ENCODE measurements around the gene ZNF674. TPM values are rescaled to one million over a fixed set of nuclear protein-coding genes. Genes with fewer than 3 reads are reported as not detected.

ZNF674 gene
- total and polyA plus RNA-seq, 5 experiments from 2014 or later, result 0.36 to 6.0 (median 2.6) TPM; not detected in 1

DNA sequence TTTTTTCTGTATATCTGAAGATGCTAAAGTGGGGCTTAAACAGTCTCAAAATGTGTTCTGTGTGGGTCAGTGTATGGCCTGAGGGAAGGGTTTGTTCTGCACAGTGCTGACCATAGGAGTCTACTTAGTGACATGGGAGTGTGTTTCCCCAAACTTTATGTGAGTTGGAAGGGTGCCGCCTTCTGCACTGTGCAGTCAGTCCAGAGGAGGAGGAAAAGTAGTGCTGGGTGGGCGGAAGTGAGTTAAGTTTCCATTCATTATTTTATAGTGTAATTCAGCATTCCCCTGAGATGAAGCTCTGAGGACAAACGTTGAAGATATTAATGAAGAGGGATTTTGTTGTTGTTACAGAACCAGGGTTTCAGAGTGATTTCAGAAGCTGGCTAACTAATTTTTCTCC lies 31.2 kb upstream of the ZNF674 start:
- POLR2A ChIA-PET, result interaction anchor here (0.8 kb wide), 1 partner anchor 11 kb away, joined by 8 read pairs; no protein-coding TSS in a partner anchor
- peaks cover 0 to 4% (median 0%) of the 10 kb centered on the region in 3 donors for H3K36me3 Mint-ChIP-seq
- peaks cover 0 to 2% (median 0%) of the 10 kb centered on the region in 9 donors for H3K9me3 Mint-ChIP-seq
- H3K4me1 Mint-ChIP-seq, result peaks cover 2 to 44% (median 27%) of the 10 kb centered on the region in 4 donors
- H3K27me3 Mint-ChIP-seq, result peaks cover 0 to 17% (median 4%) of the 10 kb centered on the region in 5 donors
- DNase-seq (no peak), ATAC-seq (no peak)
- peak overlapping the region in 3 of 10 donors; percentile 7 to 19 (median 8) for H3K27ac Mint-ChIP-seq
- H3K4me3 Mint-ChIP-seq, result peak overlapping the region in 5 of 10 donors; percentile 22 to 81 (median 65)

DNA sequence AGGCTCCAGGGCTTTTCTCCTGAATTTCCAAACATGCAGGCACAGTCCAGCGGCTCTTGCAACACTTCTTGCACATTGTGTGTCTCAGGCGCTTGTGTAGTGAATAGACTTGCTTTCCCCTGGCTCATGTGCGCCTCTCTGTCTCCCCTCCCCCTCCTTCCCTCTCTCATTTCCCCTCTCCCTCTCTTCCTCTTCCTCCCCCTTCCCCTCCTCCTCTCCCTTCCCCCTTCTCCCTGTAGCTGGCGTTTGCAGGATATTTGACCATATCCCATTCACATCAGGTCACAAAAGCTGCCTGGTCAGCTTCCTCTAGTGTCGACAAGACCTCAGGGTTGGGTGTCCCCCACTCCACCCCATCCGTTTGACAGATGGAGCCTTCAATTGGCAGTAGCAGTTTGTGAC lies 30.8 kb upstream of the ZNF674 start:
- DNase-seq, result no peak
- no peak for ATAC-seq
- H3K27ac Mint-ChIP-seq, result peak overlapping the region in 2 of 10 donors; percentile 8 to 19
- POLR2A ChIA-PET, result interaction anchor here (0.8 kb wide), 1 partner anchor 12 kb away, joined by 8 read pairs; no protein-coding TSS in a partner anchor
- H3K27me3 Mint-ChIP-seq, result peaks cover 0 to 17% (median 4%) of the 10 kb centered on the region in 5 donors
- H3K9me3 Mint-ChIP-seq, result peaks cover 0 to 2% (median 0%) of the 10 kb centered on the region in 9 donors
- H3K36me3 Mint-ChIP-seq, result peaks cover 0 to 4% (median 0%) of the 10 kb centered on the region in 3 donors
- peaks cover 2 to 44% (median 27%) of the 10 kb centered on the region in 4 donors for H3K4me1 Mint-ChIP-seq
- peak overlapping the region in 8 of 10 donors; percentile 22 to 81 (median 62) for H3K4me3 Mint-ChIP-seq

DNA sequence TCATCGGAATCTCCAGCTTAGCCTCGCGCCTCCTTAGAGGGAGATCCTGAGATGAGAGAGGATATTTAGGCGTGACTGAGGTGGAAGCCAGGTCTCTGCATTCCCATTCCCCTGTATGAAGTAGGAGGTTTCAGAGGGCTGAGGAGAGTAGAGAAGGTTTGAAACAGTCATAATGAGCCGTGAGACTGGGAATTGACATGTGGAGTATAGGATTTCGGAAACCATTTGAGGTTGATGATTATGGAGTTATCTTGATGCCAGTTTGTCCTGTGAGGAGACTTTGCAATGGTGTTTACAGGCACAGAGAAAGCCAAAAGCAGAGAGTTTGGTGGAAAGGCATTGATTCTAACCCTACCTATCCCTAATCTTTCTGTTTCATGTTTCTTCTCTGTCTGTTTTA lies 30.4 kb upstream of the ZNF674 start:
- POLR2A ChIA-PET, result interaction anchor here (0.8 kb wide), 1 partner anchor 12 kb away, joined by 8 read pairs; no protein-coding TSS in a partner anchor
- Mint-ChIP-seq H3K27me3 (peaks cover 0 to 17% (median 4%) of the 10 kb centered on the region in 5 donors), H3K4me1 (peaks cover 2 to 43% (median 27%) of the 10 kb centered on the region in 4 donors)

DNA sequence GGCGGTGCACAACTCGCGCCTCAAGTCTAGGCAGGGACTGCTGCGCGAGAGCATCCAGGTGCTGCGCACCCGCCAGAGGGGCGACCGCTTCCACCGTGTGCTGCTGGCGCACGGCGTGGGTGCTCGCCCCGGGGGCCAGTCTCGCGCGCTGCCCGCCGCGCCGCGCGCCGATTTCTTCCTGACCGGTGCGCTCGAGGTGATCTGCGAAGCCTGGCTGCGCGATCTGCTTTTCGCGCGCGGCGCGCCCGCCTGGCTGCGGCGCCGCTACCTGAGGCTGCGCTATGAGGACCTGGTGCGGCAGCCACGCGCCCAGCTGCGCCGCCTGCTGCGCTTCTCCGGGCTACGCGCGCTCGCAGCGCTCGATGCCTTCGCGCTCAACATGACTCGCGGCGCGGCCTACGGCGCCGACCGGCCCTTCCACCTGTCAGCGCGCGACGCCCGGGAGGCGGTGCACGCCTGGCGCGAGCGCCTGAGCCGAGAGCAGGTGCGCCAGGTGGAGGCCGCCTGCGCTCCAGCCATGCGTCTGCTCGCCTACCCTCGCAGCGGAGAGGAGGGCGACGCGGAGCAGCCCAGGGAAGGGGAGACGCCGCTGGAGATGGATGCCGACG lies 29.7 kb upstream of the ZNF674 start:
- ATAC-seq (peak; percentile 29 to 44), DNase-seq (peak in 6 of 10 donors; percentile 3 to 24 (median 14))
- H3K36me3 Mint-ChIP-seq, result peaks cover 0 to 4% (median 0%) of the 10 kb centered on the region in 3 donors
- peaks cover 2 to 41% (median 27%) of the 10 kb centered on the region in 4 donors for H3K4me1 Mint-ChIP-seq
- peaks cover 0 to 2% (median 0%) of the 10 kb centered on the region in 9 donors for H3K9me3 Mint-ChIP-seq
- POLR2A ChIA-PET, result no interaction called here
- peaks cover 0 to 17% (median 4%) of the 10 kb centered on the region in 5 donors for H3K27me3 Mint-ChIP-seq
- H3K27ac Mint-ChIP-seq, result no peak overlapping the region
- peak overlapping the region in 9 of 10 donors; percentile 45 to 83 (median 73) for H3K4me3 Mint-ChIP-seq

More for the DNA sequence above, 30.4 kb upstream of the ZNF674 start:
- ATAC-seq (no peak), DNase-seq (no peak)
- Mint-ChIP-seq H3K27ac (no peak overlapping the region), H3K36me3 (peaks cover 0 to 4% (median 0%) of the 10 kb centered on the region in 3 donors), H3K9me3 (peaks cover 0 to 2% (median 0%) of the 10 kb centered on the region in 9 donors), H3K4me3 (peak overlapping the region; percentile 22 to 81 (median 56))

DNA sequence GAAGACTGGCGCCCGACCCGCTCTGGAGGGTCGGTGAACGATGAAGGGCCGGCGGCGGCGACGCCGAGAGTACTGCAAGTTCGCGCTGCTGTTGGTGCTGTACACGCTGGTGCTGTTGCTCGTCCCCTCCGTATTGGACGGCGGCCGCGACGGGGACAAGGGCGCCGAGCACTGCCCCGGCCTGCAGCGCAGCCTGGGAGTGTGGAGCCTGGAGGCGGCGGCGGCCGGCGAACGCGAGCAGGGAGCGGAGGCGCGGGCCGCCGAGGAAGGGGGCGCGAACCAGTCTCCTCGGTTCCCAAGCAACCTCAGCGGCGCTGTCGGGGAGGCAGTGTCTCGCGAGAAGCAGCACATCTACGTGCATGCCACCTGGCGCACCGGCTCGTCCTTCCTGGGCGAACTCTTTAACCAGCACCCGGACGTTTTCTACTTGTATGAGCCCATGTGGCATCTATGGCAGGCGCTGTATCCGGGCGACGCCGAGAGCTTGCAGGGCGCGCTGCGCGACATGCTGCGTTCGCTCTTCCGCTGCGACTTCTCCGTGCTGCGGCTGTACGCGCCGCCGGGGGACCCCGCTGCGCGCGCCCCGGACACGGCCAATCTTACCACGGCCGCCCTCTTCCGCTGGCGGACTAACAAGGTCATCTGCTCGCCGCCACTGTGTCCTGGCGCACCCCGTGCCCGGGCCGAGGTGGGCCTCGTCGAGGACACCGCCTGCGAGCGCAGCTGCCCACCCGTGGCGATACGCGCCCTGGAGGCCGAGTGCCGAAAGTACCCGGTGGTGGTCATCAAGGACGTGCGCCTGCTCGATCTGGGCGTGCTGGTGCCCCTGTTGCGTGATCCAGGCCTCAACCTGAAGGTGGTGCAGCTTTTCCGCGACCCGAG lies 28.9 kb upstream of the ZNF674 start:
- Mint-ChIP-seq H3K36me3 (peaks cover 0 to 4% (median 0%) of the 10 kb centered on the region in 3 donors), H3K9me3 (peaks cover 0 to 2% (median 0%) of the 10 kb centered on the region in 9 donors), H3K4me3 (peak overlapping the region; percentile 57 to 85 (median 76)), H3K4me1 (peaks cover 2 to 36% (median 26%) of the 10 kb centered on the region in 4 donors), H3K27ac (peak overlapping the region in 3 of 10 donors; percentile 44 to 69 (median 59)), H3K27me3 (peaks cover 0 to 17% (median 4%) of the 10 kb centered on the region in 5 donors)
- ATAC-seq (peak; percentile 66 to 79), DNase-seq (peak; percentile 28 to 82 (median 52))
- POLR2A ChIA-PET, result no interaction called here

DNA sequence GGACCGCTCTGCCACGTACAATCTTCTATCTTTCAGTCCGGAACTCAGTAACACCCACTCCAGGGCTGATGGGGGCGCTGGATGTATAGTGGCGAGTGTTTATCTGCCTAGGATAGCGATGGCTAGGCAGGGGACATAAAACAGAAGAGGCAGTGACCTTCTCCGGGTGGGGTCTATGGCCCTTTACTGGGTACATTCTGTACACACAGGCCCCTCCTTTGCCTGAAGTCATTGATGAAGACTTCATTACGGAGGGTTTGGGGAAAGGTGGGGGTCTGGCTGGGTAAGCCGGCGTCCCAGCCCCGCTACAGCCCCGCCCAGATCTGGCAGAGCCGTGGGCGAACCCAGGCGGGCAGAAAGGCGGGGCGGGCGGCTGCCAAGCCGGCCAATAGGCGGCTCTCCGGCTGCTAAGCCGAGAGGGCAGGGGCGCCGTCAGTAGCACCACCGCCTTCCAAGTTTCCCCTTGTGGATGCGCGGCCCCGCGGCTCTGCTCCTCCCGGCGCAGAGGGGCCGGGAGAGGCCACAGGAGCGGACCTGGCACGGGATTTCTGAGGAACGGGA lies 28.2 kb upstream of the ZNF674 start, which contains the start of gene CHST7:
CHST7 (plus strand) TSS at position 435 of the 561 bp plus-strand sequence. CDS start 167 bp downstream, outside the sequence.
- H3K27me3 Mint-ChIP-seq, result peaks cover 0 to 17% (median 4%) of the 10 kb centered on the region in 5 donors
- ATAC-seq, result peak; percentile 41 to 70
- POLR2A ChIA-PET, result no interaction called here

DNA sequence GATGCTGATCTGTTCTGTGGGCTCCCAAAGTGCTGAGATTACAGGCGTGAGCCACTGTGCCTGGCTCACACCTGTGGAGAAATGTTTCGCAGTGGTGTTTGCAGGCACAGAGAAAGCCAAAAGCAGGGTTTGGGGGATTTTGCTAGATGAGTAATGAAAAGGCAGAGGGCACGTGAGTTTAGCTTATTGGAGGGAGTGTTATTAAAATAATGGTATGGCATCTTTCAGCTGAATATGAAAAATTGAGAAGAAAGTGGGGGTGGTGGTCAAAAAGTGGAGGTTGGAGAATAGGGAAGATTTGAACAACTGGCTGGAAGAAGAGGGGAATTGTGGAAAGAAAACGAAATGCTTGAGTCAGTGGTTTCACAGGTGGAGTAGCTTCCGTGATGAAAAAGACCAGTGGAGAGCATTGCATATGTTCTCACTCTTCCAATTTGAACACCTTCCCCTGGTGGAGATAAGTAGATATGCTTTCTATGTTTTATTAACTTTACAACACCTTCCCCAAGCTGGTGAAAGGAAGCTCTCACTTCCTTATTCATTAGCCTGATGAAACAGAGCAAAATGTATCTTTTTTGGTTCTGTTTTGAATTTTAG lies 27.2 kb upstream of the ZNF674 start:
- Mint-ChIP-seq H3K36me3 (peaks cover 0 to 3% (median 2%) of the 10 kb centered on the region in 3 donors), H3K9me3 (peaks cover 0 to 2% (median 0%) of the 10 kb centered on the region in 9 donors), H3K27me3 (peaks cover 0 to 17% (median 4%) of the 10 kb centered on the region in 5 donors), H3K4me1 (peaks cover 2 to 34% (median 26%) of the 10 kb centered on the region in 4 donors), H3K4me3 (peak overlapping the region; percentile 38 to 83 (median 74)), H3K27ac (peak overlapping the region in 5 of 10 donors; percentile 6 to 65 (median 56))
- POLR2A ChIA-PET, result interaction anchor here (0.6 to 0.8 kb wide), 2 partner anchors 35 to 57 kb away, joined by 3 read pairs; no protein-coding TSS in a partner anchor
- DNase-seq, result peak in 1 of 10 donors; percentile 9
- peak in 1 of 2 donors; percentile 24 for ATAC-seq

More for the DNA sequence above, 28.2 kb upstream of the ZNF674 start, which contains the start of gene CHST7:
- Mint-ChIP-seq H3K36me3 (peaks cover 0 to 3% (median 0%) of the 10 kb centered on the region in 3 donors), H3K4me3 (peak within 1 kb of the TSS; percentile 57 to 85 (median 76)), H3K4me1 (peaks cover 2 to 35% (median 26%) of the 10 kb centered on the region in 4 donors), H3K9me3 (peaks cover 0 to 2% (median 0%) of the 10 kb centered on the region in 9 donors), H3K27ac (peak within 1 kb of the TSS in 4 of 10 donors; percentile 56 to 80 (median 67))
- DNase-seq, result peak in 9 of 10 donors; percentile 7 to 63 (median 20)

DNA sequence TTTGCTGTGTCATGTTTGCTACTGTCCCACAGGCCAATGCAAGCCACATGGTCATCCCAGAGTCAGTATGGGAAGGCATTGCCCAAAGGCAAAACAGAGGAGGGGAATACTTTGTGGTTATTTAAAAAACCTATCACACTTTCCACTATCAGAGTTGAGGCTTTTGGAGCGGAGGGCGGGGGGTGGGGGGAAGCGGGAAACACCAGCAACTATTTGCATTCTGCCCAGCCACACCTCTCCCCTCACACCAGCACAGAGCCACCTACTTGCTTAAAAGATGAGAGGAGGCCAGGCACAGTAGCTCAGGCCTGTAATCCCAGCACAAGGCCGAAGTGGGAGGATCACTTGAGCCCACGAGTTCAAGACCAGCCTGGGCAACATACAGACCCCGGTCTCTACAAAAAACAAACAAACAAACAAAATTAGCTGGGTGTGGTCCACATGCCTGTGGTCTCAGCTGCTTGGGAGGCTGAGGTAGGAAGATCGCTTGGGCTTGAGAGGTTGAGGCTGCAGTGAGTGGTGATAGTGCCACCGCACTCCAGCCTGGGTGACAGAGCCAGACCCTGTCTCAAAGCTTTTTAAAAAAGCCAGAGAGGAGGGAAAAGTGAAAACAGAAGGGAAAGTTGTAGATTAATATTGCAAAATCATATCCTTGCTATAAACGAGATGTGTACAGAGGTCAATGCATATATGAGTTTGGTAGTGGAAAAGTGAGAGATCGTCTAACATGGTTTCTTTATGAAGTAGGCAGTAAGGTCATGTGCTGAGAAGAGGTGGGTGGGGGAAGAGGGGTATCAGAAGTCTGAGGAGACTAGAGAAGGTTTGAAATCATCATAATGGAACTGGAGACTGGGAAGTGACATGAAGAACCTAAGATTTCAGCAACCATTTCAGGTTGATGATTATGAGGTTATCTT lies 26.5 kb upstream of the ZNF674 start:
- POLR2A ChIA-PET, result interaction anchor here (0.6 to 0.8 kb wide), 2 partner anchors 34 to 58 kb away, joined by 3 read pairs; no protein-coding TSS in a partner anchor
- ATAC-seq (no peak), DNase-seq (no peak)
- Mint-ChIP-seq H3K27ac (peak overlapping the region in 4 of 10 donors; percentile 6 to 65 (median 38)), H3K4me3 (peak overlapping the region in 5 of 10 donors; percentile 29 to 83 (median 56)), H3K36me3 (peaks cover 0 to 2% (median 0%) of the 10 kb centered on the region in 3 donors), H3K27me3 (peaks cover 0 to 10% (median 4%) of the 10 kb centered on the region in 5 donors), H3K4me1 (peaks cover 2 to 30% (median 25%) of the 10 kb centered on the region in 4 donors), H3K9me3 (peaks cover 0 to 2% (median 0%) of the 10 kb centered on the region in 9 donors)

DNA sequence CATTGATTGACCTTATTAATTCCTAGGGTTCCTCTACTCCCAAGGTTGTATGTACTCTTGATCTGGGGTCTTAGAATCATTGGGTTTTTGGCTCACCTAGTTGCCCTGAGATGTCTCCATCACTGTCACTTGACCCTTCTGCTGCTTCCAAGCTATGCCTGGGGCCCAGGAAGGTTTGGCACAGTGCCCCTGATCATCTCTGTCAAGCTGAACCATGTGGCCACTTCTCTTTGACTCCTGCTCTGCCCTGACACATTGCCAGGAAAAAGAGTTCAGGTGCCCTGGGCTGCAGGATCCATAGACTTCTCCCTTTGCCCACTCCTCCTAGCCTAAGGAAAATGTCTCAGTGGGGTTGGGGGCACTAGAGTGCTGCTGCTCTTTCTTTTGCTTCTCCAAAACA lies 24.4 kb upstream of the ZNF674 start:
- ATAC-seq (no peak), DNase-seq (no peak)
- Mint-ChIP-seq H3K4me1 (peaks cover 0 to 17% (median 13%) of the 10 kb centered on the region in 4 donors), H3K36me3 (peaks cover 0 to 3% (median 2%) of the 10 kb centered on the region in 3 donors), H3K27me3 (no peaks in the 10 kb centered on the region), H3K9me3 (no peaks in the 10 kb centered on the region), H3K27ac (no peak overlapping the region), H3K4me3 (no peak overlapping the region)
- POLR2A ChIA-PET, result no interaction called here

DNA sequence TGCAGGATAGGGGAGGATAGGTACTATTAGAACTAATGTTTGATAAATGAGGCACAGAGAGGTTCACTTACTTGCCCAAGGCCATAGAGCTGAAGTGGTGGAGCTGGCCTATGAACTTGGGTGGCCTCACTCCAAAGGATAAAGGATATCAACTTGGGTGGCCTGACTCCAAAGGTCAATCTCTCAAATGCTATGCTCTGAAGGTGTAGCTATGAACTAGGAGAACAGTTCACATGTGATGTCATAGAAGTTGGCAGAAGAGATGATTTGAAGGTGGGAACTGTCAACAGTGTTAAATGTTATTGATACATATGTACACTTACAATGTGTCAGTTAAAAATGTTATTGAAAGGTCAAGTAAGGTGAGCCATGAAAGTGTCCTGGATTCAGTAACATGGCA lies 22.2 kb upstream of the ZNF674 start:
- H3K4me3 Mint-ChIP-seq, result no peak overlapping the region
- H3K9me3 Mint-ChIP-seq, result no peaks in the 10 kb centered on the region
- ATAC-seq (no peak), DNase-seq (no peak)
- POLR2A ChIA-PET, result interaction anchor here (0.5 kb wide), 1 partner anchor 11 kb away, joined by 3 read pairs; no protein-coding TSS in a partner anchor
- H3K36me3 Mint-ChIP-seq, result peaks cover 0 to 8% (median 2%) of the 10 kb centered on the region in 3 donors
- H3K27ac Mint-ChIP-seq, result peak overlapping the region in 1 of 10 donors; percentile 20
- no peaks in the 10 kb centered on the region for H3K27me3 Mint-ChIP-seq
- peaks cover under 1 to 13% (median 5%) of the 10 kb centered on the region in 4 donors for H3K4me1 Mint-ChIP-seq
